ENCODE results near the gene TMSB15B. TPM values are rescaled to one million over a fixed set of nuclear protein-coding genes. Genes with fewer than 3 reads are reported as not detected.

The TMSB15B gene
- total RNA-seq, 1 donor from 2014 or later: 8.0 TPM

GRCh38 chrX:103999234-103999633, 36.8 kb downstream of the TMSB15B start:
- Histone ChIP-seq H3K4me3 (ENCODE audit: insufficient read depth, low read depth, low read length) (no peak overlapping the region), H3K4me2 (ENCODE audit: low read length) (no peak overlapping the region), H3K9me3 (ENCODE audit: insufficient read depth, low read depth, low read length) (no peaks in the 10 kb centered on the region), H3K36me3 (ENCODE audit: insufficient read depth, low read length) (no peaks in the 10 kb centered on the region), H3K27ac (ENCODE audit: low read depth, low read length) (no peak overlapping the region), H3K79me2 (ENCODE audit: insufficient read depth, low read length) (no peaks in the 10 kb centered on the region), H2AFZ (ENCODE audit: low read depth, low read length) (no peak overlapping the region), H3K4me1 (ENCODE audit: insufficient read depth, low read length) (no peaks in the 10 kb centered on the region), H3K27me3 (ENCODE audit: insufficient read depth, low read length) (no peaks in the 10 kb centered on the region), H4K20me1 (ENCODE audit: insufficient read depth, low read length) (no peaks in the 10 kb centered on the region), H3K9ac (ENCODE audit: low read length) (no peak overlapping the region)
- no peaks in the 10 kb centered on the region for H3K4me1 Mint-ChIP-seq (ENCODE audit: low read depth, unreplicated experiment)
- FAIRE-seq (no peak), DNase-seq (ENCODE audit: low read depth) (no peak)
- TF ChIP-seq EZH2 (IDR thresholded peaks at IDR 0.05; ENCODE audit: insufficient read depth, low read length): no peak
- TF ChIP-seq, protein P1, sequence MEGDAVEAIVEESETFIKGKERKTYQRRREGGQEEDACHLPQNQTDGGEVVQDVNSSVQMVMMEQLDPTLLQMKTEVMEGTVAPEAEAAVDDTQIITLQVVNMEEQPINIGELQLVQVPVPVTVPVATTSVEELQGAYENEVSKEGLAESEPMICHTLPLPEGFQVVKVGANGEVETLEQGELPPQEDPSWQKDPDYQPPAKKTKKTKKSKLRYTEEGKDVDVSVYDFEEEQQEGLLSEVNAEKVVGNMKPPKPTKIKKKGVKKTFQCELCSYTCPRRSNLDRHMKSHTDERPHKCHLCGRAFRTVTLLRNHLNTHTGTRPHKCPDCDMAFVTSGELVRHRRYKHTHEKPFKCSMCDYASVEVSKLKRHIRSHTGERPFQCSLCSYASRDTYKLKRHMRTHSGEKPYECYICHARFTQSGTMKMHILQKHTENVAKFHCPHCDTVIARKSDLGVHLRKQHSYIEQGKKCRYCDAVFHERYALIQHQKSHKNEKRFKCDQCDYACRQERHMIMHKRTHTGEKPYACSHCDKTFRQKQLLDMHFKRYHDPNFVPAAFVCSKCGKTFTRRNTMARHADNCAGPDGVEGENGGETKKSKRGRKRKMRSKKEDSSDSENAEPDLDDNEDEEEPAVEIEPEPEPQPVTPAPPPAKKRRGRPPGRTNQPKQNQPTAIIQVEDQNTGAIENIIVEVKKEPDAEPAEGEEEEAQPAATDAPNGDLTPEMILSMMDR (IDR thresholded peaks at IDR 0.05; ENCODE audit: insufficient read depth, low read depth, low read length): no peak
- peaks cover 6% of the 10 kb centered on the region for H3K27me3 Mint-ChIP-seq (ENCODE audit: low read depth, unreplicated experiment)
- no peak overlapping the region for H3K4me3 Mint-ChIP-seq (ENCODE audit: unreplicated experiment)
- no peaks in the 10 kb centered on the region for H3K9me3 Mint-ChIP-seq (ENCODE audit: unreplicated experiment)
- H3K36me3 Mint-ChIP-seq (ENCODE audit: low read depth, unreplicated experiment): no peaks in the 10 kb centered on the region
- no peak overlapping the region for H3K27ac Mint-ChIP-seq (ENCODE audit: unreplicated experiment)

DNA sequence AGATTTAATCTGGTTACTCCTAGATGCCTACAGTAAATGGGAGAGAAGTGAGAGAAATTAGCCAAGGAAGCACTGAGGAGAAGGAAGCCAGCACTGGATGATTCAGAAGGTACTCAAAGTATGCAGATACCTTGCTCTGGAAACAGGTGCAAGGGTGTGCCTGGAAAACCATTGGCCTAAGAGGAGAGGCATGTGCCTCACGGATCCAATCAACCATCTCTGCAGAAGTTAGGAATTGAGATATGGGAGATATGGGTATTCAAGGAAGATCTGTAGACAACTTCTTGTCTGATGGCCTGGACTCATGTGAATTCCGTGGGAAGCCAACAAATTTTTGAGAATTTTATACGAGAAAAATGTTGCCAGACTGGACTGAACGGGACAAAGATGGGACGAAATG, 46.4 kb downstream of the TMSB15B start:
- Histone ChIP-seq H3K4me3 (ENCODE audit: insufficient read depth, low read depth, low read length) (no peak overlapping the region), H4K20me1 (ENCODE audit: insufficient read depth, low read length) (no peaks in the 10 kb centered on the region), H3K27ac (ENCODE audit: low read depth, low read length) (no peak overlapping the region), H3K79me2 (ENCODE audit: insufficient read depth, low read length) (no peaks in the 10 kb centered on the region), H3K36me3 (ENCODE audit: insufficient read depth, low read length) (no peaks in the 10 kb centered on the region), H2AFZ (ENCODE audit: low read depth, low read length) (no peak overlapping the region), H3K4me2 (ENCODE audit: low read length) (no peak overlapping the region), H3K4me1 (ENCODE audit: insufficient read depth, low read length) (no peaks in the 10 kb centered on the region), H3K9me3 (ENCODE audit: insufficient read depth, low read depth, low read length) (no peaks in the 10 kb centered on the region), H3K27me3 (ENCODE audit: insufficient read depth, low read length) (no peaks in the 10 kb centered on the region), H3K9ac (ENCODE audit: low read length) (no peak overlapping the region)
- Mint-ChIP-seq H3K9me3 (ENCODE audit: unreplicated experiment) (peaks cover 2% of the 10 kb centered on the region), H3K4me1 (ENCODE audit: low read depth, unreplicated experiment) (no peaks in the 10 kb centered on the region), H3K27me3 (ENCODE audit: low read depth, unreplicated experiment) (peaks cover 16% of the 10 kb centered on the region), H3K4me3 (ENCODE audit: unreplicated experiment) (no peak overlapping the region), H3K36me3 (ENCODE audit: low read depth, unreplicated experiment) (no peaks in the 10 kb centered on the region), H3K27ac (ENCODE audit: unreplicated experiment) (no peak overlapping the region)
- no peak for DNase-seq (ENCODE audit: low read depth)
- peak; percentile 86 for FAIRE-seq
- TF ChIP-seq EZH2 (IDR thresholded peaks at IDR 0.05; ENCODE audit: insufficient read depth, low read length): no peak
- TF ChIP-seq, protein P1 (IDR thresholded peaks at IDR 0.05; ENCODE audit: insufficient read depth, low read depth, low read length): no peak

DNA sequence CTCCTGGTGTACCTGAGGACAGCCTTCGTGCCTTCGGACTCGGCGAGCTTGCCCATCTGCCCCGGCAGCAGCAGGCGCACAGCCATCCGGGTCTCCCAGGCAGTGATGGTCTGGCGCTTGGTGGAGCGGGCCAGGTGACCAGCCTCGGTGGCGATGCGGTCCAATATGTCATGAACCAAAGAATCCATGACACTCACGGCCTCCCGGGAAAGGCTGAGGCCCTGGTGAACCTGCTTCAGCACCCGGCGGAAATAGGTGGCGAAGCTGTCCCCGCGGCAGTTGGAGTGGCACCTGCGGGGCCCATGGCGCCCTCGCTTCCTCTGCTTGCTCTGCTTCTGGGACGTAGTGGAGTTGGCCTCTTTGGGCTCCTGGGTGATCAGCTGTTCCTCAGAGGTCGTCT, 50.7 kb downstream of the TMSB15B start:
- H3K27ac Mint-ChIP-seq (ENCODE audit: unreplicated experiment): no peak overlapping the region
- no peak overlapping the region for H3K4me2 ChIP-seq (ENCODE audit: low read length)
- H3K9me3 ChIP-seq (ENCODE audit: insufficient read depth, low read depth, low read length): no peaks in the 10 kb centered on the region
- H3K79me2 ChIP-seq (ENCODE audit: insufficient read depth, low read length): no peaks in the 10 kb centered on the region
- no peak overlapping the region for H2AFZ ChIP-seq (ENCODE audit: low read depth, low read length)
- FAIRE-seq (no peak), DNase-seq (ENCODE audit: low read depth) (no peak)
- TF ChIP-seq, protein P1 (IDR thresholded peaks at IDR 0.05; ENCODE audit: insufficient read depth, low read depth, low read length): no peak
- TF ChIP-seq EZH2 (IDR thresholded peaks at IDR 0.05; ENCODE audit: insufficient read depth, low read length): no peak
- no peaks in the 10 kb centered on the region for H3K4me1 ChIP-seq (ENCODE audit: insufficient read depth, low read length)
- H3K36me3 ChIP-seq (ENCODE audit: insufficient read depth, low read length): no peaks in the 10 kb centered on the region
- H3K4me3 Mint-ChIP-seq (ENCODE audit: unreplicated experiment): no peak overlapping the region
- H3K9ac ChIP-seq (ENCODE audit: low read length): no peak overlapping the region
- H3K4me3 ChIP-seq (ENCODE audit: insufficient read depth, low read depth, low read length): no peak overlapping the region
- H3K27ac ChIP-seq (ENCODE audit: low read depth, low read length): no peak overlapping the region
- peaks cover 9% of the 10 kb centered on the region for H3K27me3 Mint-ChIP-seq (ENCODE audit: low read depth, unreplicated experiment)
- H3K27me3 ChIP-seq (ENCODE audit: insufficient read depth, low read length): no peaks in the 10 kb centered on the region
- H3K36me3 Mint-ChIP-seq (ENCODE audit: low read depth, unreplicated experiment): no peaks in the 10 kb centered on the region
- H3K4me1 Mint-ChIP-seq (ENCODE audit: low read depth, unreplicated experiment): no peaks in the 10 kb centered on the region
- H3K9me3 Mint-ChIP-seq (ENCODE audit: unreplicated experiment): no peaks in the 10 kb centered on the region
- no peaks in the 10 kb centered on the region for H4K20me1 ChIP-seq (ENCODE audit: insufficient read depth, low read length)
